ENCODE data around the gene HLCS. TPM values are rescaled to one million over a fixed set of nuclear protein-coding genes. Genes with fewer than 3 reads are reported as not detected.

The HLCS gene
- total and polyA plus RNA-seq, 10 of the 15 experiments (the other 5 are each of a cell fraction or from before 2014, with no cell fraction given) = 1.5 to 12.7 (median 9.6) TPM

DNA sequence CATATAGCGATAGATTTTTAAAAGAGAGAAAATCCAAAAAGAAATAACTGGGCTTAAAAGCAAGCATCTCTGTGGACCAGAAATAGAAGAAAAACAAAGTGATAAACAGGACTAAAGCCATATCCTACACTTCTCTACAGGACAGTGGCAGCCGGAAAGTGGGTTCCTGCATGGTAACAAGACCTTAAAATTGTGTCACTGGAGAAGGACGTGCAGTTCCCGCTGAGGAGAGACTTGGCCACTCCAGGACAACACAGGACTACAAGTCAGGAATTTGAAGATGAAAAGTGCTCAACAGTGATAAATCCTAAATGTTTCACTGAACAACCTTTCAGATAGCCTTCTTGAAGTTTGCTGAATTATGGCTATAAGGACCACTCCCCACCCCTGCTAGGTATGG, 1.9 kb upstream of the HLCS start:
- ChIA-PET CTCF (no interaction called here), RAD21 (ENCODE audit: unreplicated experiment) (no interaction called here), POLR2A (no interaction called here), SMC1A (ENCODE audit: uncharacterized antibody, unreplicated experiment) (interaction anchor here (1.8 kb wide), 1 partner anchor 8 kb away, joined by 8 read pairs; no protein-coding TSS in a partner anchor)
- H3K4me3 ChIP-seq = no peak overlapping the region
- H3K36me3 ChIP-seq (ENCODE audit: control insufficient read depth in 2 of 2, insufficient read depth in 2 of 2, low read length in 1 of 2) = no peaks in the 10 kb centered on the region
- no peak for FAIRE-seq
- H3K27ac ChIP-seq (ENCODE audit: control insufficient read depth, insufficient read depth) = no peak overlapping the region
- BruUV-seq (replicated peaks) = no TSS peak
- DNase-seq (ENCODE audit: low read depth, low spot score) = no peak
- no peak for TF ChIP-seq MXI1 (IDR thresholded peaks at IDR 0.05; ENCODE audit: low read depth, low read length)
- TF ChIP-seq BACH1 (IDR thresholded peaks at IDR 0.05; ENCODE audit: borderline replicate concordance) = no peak
- no peak for TF ChIP-seq NFXL1 (IDR thresholded peaks at IDR 0.05; ENCODE audit: borderline replicate concordance)
- TF ChIP-seq CREM (IDR thresholded peaks at IDR 0.05; ENCODE audit: low read depth) = no peak
- TF ChIP-seq EZH2 (IDR thresholded peaks at IDR 0.05; ENCODE audit: borderline replicate concordance, control insufficient read depth, low read depth, low read length) = no peak
- intact Hi-C loops (cut with micrococcal nuclease; ENCODE audit: unreplicated experiment) = loop anchor here (10.0 kb wide), 1 partner anchor 286 kb away; no protein-coding TSS in a partner anchor
- WGBS (ENCODE audit: insufficient coverage, insufficient replicate concordance, low lambda C conversion rate, missing lambda C conversion rate) = 86% methylated on average over 4 of the region's 4 CpGs
- H2AFZ ChIP-seq (ENCODE audit: control insufficient read depth, low read depth, low read length) = no peak overlapping the region
- H3K4me2 ChIP-seq (ENCODE audit: control insufficient read depth, insufficient read depth) = no peak overlapping the region
- no peak for ATAC-seq
- H3K27me3 ChIP-seq (replicated peaks in 1 of 2; ENCODE audit: control insufficient read depth in 2 of 2, insufficient read depth in 2 of 2, low read length in 1 of 2) = no peaks in the 10 kb centered on the region
- no peak overlapping the region for H3K9ac ChIP-seq (ENCODE audit: control insufficient read depth, insufficient read depth, low read length)
- H4K20me1 ChIP-seq (ENCODE audit: control insufficient read depth, insufficient read depth) = no peaks in the 10 kb centered on the region
- peaks cover 2% of the 10 kb centered on the region; the same call in 1 of the 2 replicates for H3K79me2 ChIP-seq (ENCODE audit: control insufficient read depth, insufficient read depth, low read length)
- in situ Hi-C loops (cut with MboI) = no loop called here
- no peaks in the 10 kb centered on the region for H3K9me3 ChIP-seq (replicated peaks; ENCODE audit: control insufficient read depth, insufficient read depth, low read length)
- peaks cover 15% of the 10 kb centered on the region for H3K4me1 ChIP-seq (ENCODE audit: control insufficient read depth, insufficient read depth, low read length)

Measured in GM12878 (cell line).